Left lung (tissue), 10 donors: Measurements from ENCODE around the gene APBA2. TPM values are rescaled to one million over a fixed set of nuclear protein-coding genes. Genes with fewer than 3 reads are reported as not detected.

Experiments
- ATAC-seq: fragments of 200-7000 bp; cut with Tn5 transposase; one replicate; pipeline ENCODE4 v1.9.1; 2020; ENCODE audit warnings: moderate library complexity
- DNase-seq, 4 donors: peaks; one replicate each; pipeline ENCODE4 v3.0.0-alpha.2; 2013 to 2020
- H3K27ac ChIP-seq, 2 donors: fragments of 200-600 bp; sonication (generic) in 1 of 2; one replicate each; pipeline versions ENCODE4 v1.5.0 to v1.8.0; 2020 to 2021
- H3K27me3 ChIP-seq, 2 donors: fragments of 200-600 bp; sonication (generic) in 1 of 2; one replicate each; pipeline versions ENCODE4 v1.5.0 to v1.8.0; 2020 to 2021
- H3K36me3 ChIP-seq, 2 donors: fragments of 200-600 bp; sonication (generic) in 1 of 2; one replicate each; pipeline versions ENCODE4 v1.5.0 to v1.8.0; 2020 to 2021
- H3K4me1 ChIP-seq, 2 donors: fragments of 200-600 bp; one replicate each; pipeline ENCODE4 v1.8.0; 2021
- H3K4me3 ChIP-seq, 2 donors: fragments of 200-600 bp; sonication (generic) in 1 of 2; one replicate each; pipeline versions ENCODE4 v1.5.0 to v1.8.0; 2020 to 2021; ENCODE audit warnings: mild to moderate bottlenecking in 1 of 2
- H3K9me3 ChIP-seq, 2 donors: fragments of 200-600 bp; sonication (generic) in 1 of 2; one replicate each; pipeline versions ENCODE4 v1.5.0 to v1.8.0; 2020 to 2021
- CTCF ChIP-seq, 2 donors: fragments of 200-600 bp; sonication (generic) in 1 of 2; IDR thresholded peaks; one replicate each; pipeline versions ENCODE4 v1.5.0 to v1.8.0; 2021; ENCODE audit warnings: antibody characterized with exemption in 2 of 2
- intact Hi-C, 2 donors: fragments of 100-400 bp; cut with DNase I; formaldehyde crosslinking; loops; one replicate each; pipeline versions ENCODE4 v1.11.2 to v1.14.2; 2022
- polyA plus RNA-seq, 6 donors: library from polyadenylated mRNA; unstranded; fragments of 120-200 nt; gene quantifications; one replicate each; pipeline ENCODE4 v1.2.1, GENCODE V29; 2013; ENCODE audit not compliant: insufficient read length in 6 of 6
- total RNA-seq, 2 donors: library from RNA; stranded (reverse); fragmentation: NEBNext Ultra II Directional; extraction: Animal tissue kit (Norgen Biotek cat#: 25700); gene quantifications; one replicate each; pipeline ENCODE4 v1.2.1, GENCODE V29; 2021
- donor health status: DM: no; HTN: yes; CAD: no.
- donor health status: DM: no; HTN: no; CAD: no.

APBA2 gene
- total and polyA plus RNA-seq, 8 donors, result 3.9 to 18.4 (median 11.1) TPM

- H3K4me3 ChIP-seq, result no peak overlapping the region
- H3K27me3 ChIP-seq, result no peaks in the 10 kb centered on the region
- no peak for TF ChIP-seq CTCF (IDR thresholded peaks at IDR 0.05)
- DNase-seq, result peak in 1 of 4 donors; percentile 74
- H3K27ac ChIP-seq, result no peak overlapping the region
- no peaks in the 10 kb centered on the region for H3K36me3 ChIP-seq
- no peak for ATAC-seq
- intact Hi-C loops, result no loop called here
- no peaks in the 10 kb centered on the region for H3K4me1 ChIP-seq
- H3K9me3 ChIP-seq, result no peaks in the 10 kb centered on the region
Observed at GRCh38 chr15:29131840-29132420, 246.2 kb downstream of the APBA2 start.

- no peak overlapping the region for H3K4me3 ChIP-seq
- H3K9me3 ChIP-seq, result no peaks in the 10 kb centered on the region
- H3K27me3 ChIP-seq, result no peaks in the 10 kb centered on the region
- DNase-seq, result peak in 1 of 4 donors; percentile 58
- no peaks in the 10 kb centered on the region for H3K4me1 ChIP-seq
- intact Hi-C loops, result no loop called here
- ATAC-seq, result no peak
- H3K27ac ChIP-seq, result no peak overlapping the region
- H3K36me3 ChIP-seq, result no peaks in the 10 kb centered on the region
- TF ChIP-seq CTCF (IDR thresholded peaks at IDR 0.05), result no peak
Observed at GRCh38 chr15:29132735-29133181, 247.0 kb downstream of the APBA2 start.

GRCh38 chr15:29133321-29133720 lies 247.5 kb downstream of the APBA2 start:
- TF ChIP-seq CTCF (IDR thresholded peaks at IDR 0.05), result no peak
- no peaks in the 10 kb centered on the region for H3K27me3 ChIP-seq
- H3K4me1 ChIP-seq, result no peaks in the 10 kb centered on the region
- no peaks in the 10 kb centered on the region for H3K9me3 ChIP-seq
- intact Hi-C loops, result no loop called here
- H3K36me3 ChIP-seq, result no peaks in the 10 kb centered on the region
- DNase-seq, result peak in 1 of 4 donors; percentile 49
- H3K27ac ChIP-seq, result no peak overlapping the region
- no peak for ATAC-seq
- no peak overlapping the region for H3K4me3 ChIP-seq

- TF ChIP-seq CTCF (IDR thresholded peaks at IDR 0.05), result no peak
- peak in 1 of 4 donors; percentile 13 for DNase-seq
- Histone ChIP-seq H3K4me1 (no peaks in the 10 kb centered on the region), H3K27me3 (peaks cover 0 to 1% of the 10 kb centered on the region in 2 donors), H3K4me3 (no peak overlapping the region), H3K36me3 (no peaks in the 10 kb centered on the region), H3K9me3 (no peaks in the 10 kb centered on the region), H3K27ac (no peak overlapping the region)
- intact Hi-C loops, result no loop called here
- ATAC-seq, result no peak
Observed at GRCh38 chr15:29133791-29134190, 248.0 kb downstream of the APBA2 start.

GRCh38 chr15:29134239-29134638 lies 248.5 kb downstream of the APBA2 start:
- TF ChIP-seq CTCF (IDR thresholded peaks at IDR 0.05), result no peak
- Histone ChIP-seq H3K9me3 (no peaks in the 10 kb centered on the region), H3K27ac (no peak overlapping the region), H3K27me3 (peaks cover 0 to 6% of the 10 kb centered on the region in 2 donors), H3K4me3 (no peak overlapping the region), H3K4me1 (no peaks in the 10 kb centered on the region), H3K36me3 (no peaks in the 10 kb centered on the region)
- ATAC-seq (no peak), DNase-seq (no peak)
- intact Hi-C loops, result no loop called here
